Natural killer cell treated with Interleukin-12 subunit alpha and Interleukin-12 subunit beta and Interleukin-15 and Interleukin-18, amount 100 ng/mL, for 72 hours (primary cell): ENCODE measurements around the gene GTPBP10. TPM values are rescaled to one million over a fixed set of nuclear protein-coding genes. Genes with fewer than 3 reads are reported as not detected.
A peak's percentile ranks its signal among the peaks of the same experiment; 100 is the strongest.
"Not testable (repeated sequence)": the region's sequence is repeated elsewhere in the genome, so short reads cannot be mapped to it uniquely, and the experiment has no call there.

Experiments used
- ATAC-seq, 2 donors: fragments of 150-1000 bp; cut with Tn5 transposase in 1 of 2; sonication (Bioruptor Pico), chemical (Tn5 transposase) in 1 of 2; 2 replicates each; pipeline ENCODE4 v1.10.0; 2021
- DNase-seq: peaks from one replicate; pipeline ENCODE4 v3.0.0; 2022; ENCODE audit warnings: low spot score
- H3K27ac Mint-ChIP-seq, 2 donors: 1 replicate in 1 of 2; 2 replicates in 1 of 2; pipeline ENCODE4 v1.8.0; 2022; ENCODE audit warnings: mixed read lengths in 2 of 2, mild to moderate bottlenecking in 1 of 2, moderate library complexity in 1 of 2
- H3K27me3 Mint-ChIP-seq, 2 donors: 1 replicate in 1 of 2; 2 replicates in 1 of 2; pipeline ENCODE4 v1.8.0; 2022; ENCODE audit warnings: mixed read lengths in 2 of 2
- H3K36me3 Mint-ChIP-seq: one replicate; pipeline ENCODE4 v1.8.0; 2022; ENCODE audit warnings: mixed read lengths
- H3K4me1 Mint-ChIP-seq, 2 donors: 1 replicate in 1 of 2; 2 replicates in 1 of 2; pipeline ENCODE4 v1.8.0; 2022; ENCODE audit warnings: low read depth in 2 of 2, mixed read lengths in 2 of 2, mild to moderate bottlenecking in 1 of 2
- H3K4me3 Mint-ChIP-seq: one replicate; pipeline ENCODE4 v1.8.0; 2022; ENCODE audit warnings: mixed read lengths
- H3K9me3 Mint-ChIP-seq: 2 replicates; pipeline ENCODE4 v1.8.0; 2022; ENCODE audit warnings: mixed read lengths
- total RNA-seq, 2 donors: library from RNA; stranded (reverse); gene quantifications; one replicate each; pipeline ENCODE4 v1.2.3, GENCODE V29; 2022

The GTPBP10 gene
- total RNA-seq, 2 donors from 2014 or later, result 17.9 to 28.9 TPM

- H3K9me3 Mint-ChIP-seq, ATAC-seq, H3K27ac Mint-ChIP-seq, H3K4me3 Mint-ChIP-seq, DNase-seq, H3K4me1 Mint-ChIP-seq, H3K36me3 Mint-ChIP-seq: not testable (repeated sequence)
- H3K27me3 Mint-ChIP-seq, result peaks cover 11 to 36% of the 10 kb centered on the region in 2 donors
Observed at GRCh38 chr7:90334926-90335325, 11.6 kb upstream of the GTPBP10 start.

GRCh38 chr7:90337106-90337505, 9.4 kb upstream of the GTPBP10 start:
- DNase-seq, result no peak
- ATAC-seq, result no peak
- no peak overlapping the region for H3K4me3 Mint-ChIP-seq
- no peaks in the 10 kb centered on the region for H3K36me3 Mint-ChIP-seq
- H3K27ac Mint-ChIP-seq, result no peak overlapping the region
- H3K9me3 Mint-ChIP-seq, result no peaks in the 10 kb centered on the region
- H3K4me1 Mint-ChIP-seq, result no peaks in the 10 kb centered on the region
- H3K27me3 Mint-ChIP-seq, result peaks cover 7 to 18% of the 10 kb centered on the region in 2 donors

GRCh38 chr7:90345016-90345415, 1.5 kb upstream of the GTPBP10 start:
- no peaks in the 10 kb centered on the region for H3K27me3 Mint-ChIP-seq
- H3K4me1 Mint-ChIP-seq, result peaks cover 30 to 46% of the 10 kb centered on the region in 2 donors
- no peak for ATAC-seq
- peaks cover 2% of the 10 kb centered on the region for H3K36me3 Mint-ChIP-seq
- peak overlapping the region; percentile 97 to 99 for H3K27ac Mint-ChIP-seq
- no peaks in the 10 kb centered on the region for H3K9me3 Mint-ChIP-seq
- peak overlapping the region; percentile 95 for H3K4me3 Mint-ChIP-seq
- DNase-seq, result no peak

GRCh38 chr7:90345595-90346335, 751 bp upstream of the GTPBP10 start:
- Mint-ChIP-seq H3K4me1 (peaks cover 36 to 52% of the 10 kb centered on the region in 2 donors), H3K4me3 (peak overlapping the region; percentile 95), H3K9me3 (no peaks in the 10 kb centered on the region), H3K36me3 (peaks cover 8% of the 10 kb centered on the region), H3K27me3 (no peaks in the 10 kb centered on the region), H3K27ac (peak overlapping the region; percentile 97 to 99)
- ATAC-seq (peak; percentile 1 to 9), DNase-seq (no peak)

- Mint-ChIP-seq H3K4me1 (peaks cover 44 to 64% of the 10 kb centered on the region in 2 donors), H3K4me3 (peak overlapping the region; percentile 95), H3K27me3 (no peaks in the 10 kb centered on the region), H3K36me3 (peaks cover 14% of the 10 kb centered on the region), H3K27ac (peak overlapping the region; percentile 97 to 99), H3K9me3 (no peaks in the 10 kb centered on the region)
- ATAC-seq, result no peak
- DNase-seq, result no peak
Observed at GRCh38 chr7:90347759-90348158, 1.2 kb downstream of the GTPBP10 start.

GRCh38 chr7:90349305-90349704, 2.8 kb downstream of the GTPBP10 start:
- Mint-ChIP-seq H3K4me1 (peaks cover 44 to 64% of the 10 kb centered on the region in 2 donors), H3K27me3 (no peaks in the 10 kb centered on the region), H3K36me3 (peaks cover 14% of the 10 kb centered on the region), H3K9me3 (no peaks in the 10 kb centered on the region), H3K4me3 (no peak overlapping the region), H3K27ac (peak overlapping the region; percentile 13 to 35)
- no peak for DNase-seq
- ATAC-seq, result no peak

- H3K36me3 Mint-ChIP-seq, result peaks cover 14% of the 10 kb centered on the region
- not testable (repeated sequence) for H3K27ac Mint-ChIP-seq, DNase-seq, H3K27me3 Mint-ChIP-seq, ATAC-seq, H3K4me3 Mint-ChIP-seq, H3K9me3 Mint-ChIP-seq
- peaks cover 43 to 62% of the 10 kb centered on the region in 2 donors for H3K4me1 Mint-ChIP-seq
Observed at GRCh38 chr7:90350032-90350431, 3.5 kb downstream of the GTPBP10 start.

GRCh38 chr7:90351987-90352386, 5.5 kb downstream of the GTPBP10 start:
- peaks cover 28% of the 10 kb centered on the region for H3K36me3 Mint-ChIP-seq
- no peak overlapping the region for H3K27ac Mint-ChIP-seq
- ATAC-seq, result no peak
- peaks cover 27 to 44% of the 10 kb centered on the region in 2 donors for H3K4me1 Mint-ChIP-seq
- H3K4me3 Mint-ChIP-seq, result no peak overlapping the region
- no peak for DNase-seq
- no peaks in the 10 kb centered on the region for H3K9me3 Mint-ChIP-seq
- H3K27me3 Mint-ChIP-seq, result no peaks in the 10 kb centered on the region

GRCh38 chr7:90383422-90383821, 36.9 kb downstream of the GTPBP10 start:
- no peak overlapping the region for H3K27ac Mint-ChIP-seq
- peaks cover 45% of the 10 kb centered on the region for H3K36me3 Mint-ChIP-seq

GRCh38 chr7:90383861-90384260, 37.3 kb downstream of the GTPBP10 start:
- H3K27ac Mint-ChIP-seq, result no peak overlapping the region
- H3K4me3 Mint-ChIP-seq, result no peak overlapping the region
- H3K27me3 Mint-ChIP-seq, result no peaks in the 10 kb centered on the region
- ATAC-seq (no peak), DNase-seq (no peak)
- no peaks in the 10 kb centered on the region for H3K9me3 Mint-ChIP-seq
- peaks cover 0 to 2% of the 10 kb centered on the region in 2 donors for H3K4me1 Mint-ChIP-seq
- H3K36me3 Mint-ChIP-seq, result peaks cover 42% of the 10 kb centered on the region

More at GRCh38 chr7:90383422-90383821, 36.9 kb downstream of the GTPBP10 start:
- Mint-ChIP-seq H3K4me3 (no peak overlapping the region), H3K4me1 (peaks cover 0 to 2% of the 10 kb centered on the region in 2 donors), H3K9me3 (no peaks in the 10 kb centered on the region), H3K27me3 (no peaks in the 10 kb centered on the region)
- no peak for DNase-seq
- ATAC-seq, result no peak

GRCh38 chr7:90384433-90384832, 37.9 kb downstream of the GTPBP10 start:
- peaks cover 0 to 2% of the 10 kb centered on the region in 2 donors for H3K4me1 Mint-ChIP-seq
- H3K27me3 Mint-ChIP-seq, result no peaks in the 10 kb centered on the region
- ATAC-seq, result no peak
- H3K4me3 Mint-ChIP-seq, result no peak overlapping the region
- H3K27ac Mint-ChIP-seq, result no peak overlapping the region
- DNase-seq, result no peak
- no peaks in the 10 kb centered on the region for H3K9me3 Mint-ChIP-seq
- peaks cover 36% of the 10 kb centered on the region for H3K36me3 Mint-ChIP-seq

GRCh38 chr7:90387470-90388240, 41.1 kb downstream of the GTPBP10 start:
- no peak overlapping the region for H3K4me3 Mint-ChIP-seq
- ATAC-seq (no peak), DNase-seq (no peak)
- H3K27me3 Mint-ChIP-seq, result no peaks in the 10 kb centered on the region
- H3K36me3 Mint-ChIP-seq, result peaks cover 24% of the 10 kb centered on the region
- H3K4me1 Mint-ChIP-seq, result peaks cover 0 to 2% of the 10 kb centered on the region in 2 donors
- H3K27ac Mint-ChIP-seq, result no peak overlapping the region
- no peaks in the 10 kb centered on the region for H3K9me3 Mint-ChIP-seq

- Mint-ChIP-seq H3K36me3 (peaks cover 16% of the 10 kb centered on the region), H3K27me3 (no peaks in the 10 kb centered on the region), H3K27ac (no peak overlapping the region), H3K4me3 (no peak overlapping the region), H3K4me1 (peaks cover 0 to 2% of the 10 kb centered on the region in 2 donors), H3K9me3 (no peaks in the 10 kb centered on the region)
- DNase-seq (no peak), ATAC-seq (no peak)
Observed at GRCh38 chr7:90390926-90391325, 44.4 kb downstream of the GTPBP10 start.

GRCh38 chr7:90391488-90391887, 45.0 kb downstream of the GTPBP10 start:
- no peak for ATAC-seq
- no peaks in the 10 kb centered on the region for H3K9me3 Mint-ChIP-seq
- H3K4me3 Mint-ChIP-seq, result no peak overlapping the region
- no peaks in the 10 kb centered on the region for H3K27me3 Mint-ChIP-seq
- peaks cover 0 to 2% of the 10 kb centered on the region in 2 donors for H3K4me1 Mint-ChIP-seq
- H3K27ac Mint-ChIP-seq, result no peak overlapping the region
- no peak for DNase-seq
- H3K36me3 Mint-ChIP-seq, result peaks cover 16% of the 10 kb centered on the region
